H1 (cell line): ENCODE measurements around the gene SAE1. TPM values are rescaled to one million over a fixed set of nuclear protein-coding genes. Genes with fewer than 3 reads are reported as not detected.

ENCODE experiments used
- ASH2L ChIP-seq: fragments of 200-600, 300-600 bp; sonication (generic); IDR thresholded peaks from one replicate; pipeline ENCODE4 v1.7.1; 2017; ENCODE audit warnings: low read length
- CREB1 ChIP-seq: IDR thresholded peaks from 2 replicates; pipeline ENCODE4 v1.6.1; 2012; ENCODE audit warnings: inconsistent platforms
- CTBP2 ChIP-seq: IDR thresholded peaks from 2 replicates; pipeline ENCODE4 v1.7.0; 2011; ENCODE audit warnings: borderline replicate concordance, mild to moderate bottlenecking, moderate library complexity, mixed read lengths, low read length; ENCODE audit not compliant: insufficient read depth, insufficient read length
- EP300 ChIP-seq, 2 experiments: IDR thresholded peaks; 1 replicate in 1 of 2; 2 replicates in 1 of 2; pipeline ENCODE4 v1.6.1; 2011 to 2012; ENCODE audit warnings: low read depth in 2 of 2, low read length in 2 of 2, mild to moderate bottlenecking in 2 of 2, borderline replicate concordance in 1 of 2, inconsistent platforms in 1 of 2, moderate library complexity in 1 of 2
- FOSL1 ChIP-seq: IDR thresholded peaks from 2 replicates; pipeline ENCODE4 v1.6.1; 2011; ENCODE audit warnings: mild to moderate bottlenecking, low read depth, low read length, moderate library complexity; ENCODE audit not compliant: insufficient read depth
- POLR2A ChIP-seq, 2 experiments: IDR thresholded peaks; 1 replicate in 1 of 2; 2 replicates in 1 of 2; pipeline ENCODE4 v1.6.1; 2011; ENCODE audit warnings: low read depth in 2 of 2, low read length in 2 of 2, mild to moderate bottlenecking in 2 of 2; ENCODE audit errors: control extremely low read depth in 1 of 2
- SIN3A ChIP-seq, 2 experiments: IDR thresholded peaks in 1 of 2; conservative IDR thresholded peaks in 1 of 2; 2 replicates each; pipeline ENCODE4 v1.6.1; 2011 to 2012; ENCODE audit warnings: low read length in 2 of 2, improper control_type of control experiment in 1 of 2, low read depth in 1 of 2, mild to moderate bottlenecking in 1 of 2
- polyA plus RNA-seq, 7 experiments: library from polyadenylated mRNA; depleted of rRNA in 3 of 7; stranded (reverse) in 5 of 7; unstranded in 2 of 7; fragments of >200 nt in 5 of 7; fragments of 200-250 nt in 2 of 7; gene quantifications; 1 replicate in 5 of 7; 2 replicates in 1 of 7; 4 replicates in 1 of 7; pipeline versions ENCODE4 v1.2.1 to v1.2.3, GENCODE V29; 2011 to 2013; ENCODE audit warnings: missing spikeins in 2 of 7, mixed read lengths in 2 of 7
- total RNA-seq: library from RNA; stranded (reverse); fragmentation: NEBNext Ultra II Directional; extraction: Animal tissue kit (Norgen Biotek cat#: 25700); gene quantifications from 2 replicates; pipeline ENCODE4 v1.2.1, GENCODE V29; 2021
- TF ChIP-seq, protein P1 (sequence below): IDR thresholded peaks from 2 replicates; pipeline ENCODE4 v1.6.1; 2012; ENCODE audit warnings: inconsistent platforms

SAE1 gene
- total and polyA plus RNA-seq, 2 of the 8 experiments (the other 6 are each of a cell fraction or from before 2014, with no cell fraction given), result 213 to 268 TPM

DNA sequence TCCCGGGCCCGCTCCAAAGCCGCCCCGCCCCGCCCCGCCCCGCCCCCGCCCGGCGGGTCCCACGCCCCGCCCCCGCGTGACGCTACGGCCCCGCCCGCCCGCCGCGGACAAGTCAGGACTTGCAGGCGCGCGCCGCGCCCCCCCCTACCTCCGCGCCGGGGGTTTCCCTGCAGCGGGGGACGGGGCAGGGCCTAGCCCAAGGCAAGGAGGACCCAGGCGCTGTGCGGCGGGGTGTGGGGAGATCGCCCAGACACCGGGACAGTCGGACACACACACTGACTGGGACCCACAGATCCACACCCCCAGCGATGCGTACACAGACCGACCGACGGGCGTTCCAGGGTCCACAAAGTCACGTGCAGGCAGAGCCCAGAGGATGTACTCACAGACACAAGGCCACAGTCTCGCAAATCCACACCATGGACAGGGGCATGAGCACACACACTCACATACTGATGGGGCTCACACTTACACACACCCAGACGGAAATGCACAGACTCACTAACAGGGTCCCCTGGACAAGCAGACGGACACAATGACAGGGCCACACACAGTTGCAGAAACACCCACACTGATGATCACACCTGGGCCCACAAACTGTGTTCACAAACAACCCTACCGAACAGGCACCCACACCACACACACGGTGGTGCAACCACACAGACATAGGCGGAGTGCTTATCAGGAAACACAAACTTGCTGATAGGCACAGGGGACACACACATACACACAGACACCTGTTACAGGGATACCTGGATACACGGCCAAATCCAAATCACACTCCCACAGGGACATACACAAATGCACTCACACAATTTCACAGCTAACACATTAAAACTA lies 100.8 kb downstream of the SAE1 start (continued):
- TF ChIP-seq POLR2A (IDR thresholded peaks at IDR 0.05; ENCODE audit: control extremely low read depth in 1 of 2, low read depth in 2 of 2, low read length in 2 of 2), result peak in 1 of 2 experiments; percentile 71; a peak in 2 of 3 replicates
- TF ChIP-seq CTBP2, result no peak
- 0 out of 3 replicates have a peak, but pooled peaks of 1 of the 2 experiments have one; percentile 64 for TF ChIP-seq EP300 (IDR thresholded peaks at IDR 0.05; ENCODE audit: borderline replicate concordance in 1 of 2, low read depth in 2 of 2, low read length in 2 of 2)
- TF ChIP-seq CREB1, result peak; percentile 61; the same call in 1 of the 2 replicates
- TF ChIP-seq SIN3A (conservative IDR thresholded peaks at IDR 0.05 in 1 of 2, IDR thresholded peaks at IDR 0.05 in 1 of 2; ENCODE audit: low read depth in 1 of 2, low read length in 2 of 2), result no peak
- TF ChIP-seq, protein P1, sequence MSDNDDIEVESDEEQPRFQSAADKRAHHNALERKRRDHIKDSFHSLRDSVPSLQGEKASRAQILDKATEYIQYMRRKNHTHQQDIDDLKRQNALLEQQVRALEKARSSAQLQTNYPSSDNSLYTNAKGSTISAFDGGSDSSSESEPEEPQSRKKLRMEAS, result peak; percentile 58
- TF ChIP-seq ASH2L, result peak; percentile 35
- no peak for TF ChIP-seq FOSL1
